Measurements from ENCODE around the gene BTAF1. TPM values are rescaled to one million over a fixed set of nuclear protein-coding genes. Genes with fewer than 3 reads are reported as not detected.
"Not testable (repeated sequence)": the region's sequence is repeated elsewhere in the genome, so short reads cannot be mapped to it uniquely, and the experiment has no call there.

Gene BTAF1
- total RNA-seq, 1 experiment from 2014 or later = 33.8 TPM

- ATAC-seq (no peak), DNase-seq (ENCODE audit: low read depth, low spot score) (no peak)
- in situ Hi-C loops (cut with HindIII; ENCODE audit: low pct_unique_long_range_greater_than_20kb, low sequenced_read_pairs) = no loop called here
- intact Hi-C loops (cut with micrococcal nuclease; ENCODE audit: unreplicated experiment) = no loop called here
- Histone ChIP-seq H3K4me3 (ENCODE audit: low read depth in 2 of 2, low read length in 2 of 2) (no peak overlapping the region), H3K9me3 (ENCODE audit: control insufficient read depth, insufficient read depth, low read depth, low read length) (no peaks in the 10 kb centered on the region), H3K4me1 (ENCODE audit: control insufficient read depth, insufficient read depth, low read length) (peaks cover 3% of the 10 kb centered on the region; the same call in 1 of the 2 replicates), H3K27me3 (ENCODE audit: control insufficient read depth, insufficient read depth, low read length) (no peaks in the 10 kb centered on the region), H3K36me3 (ENCODE audit: control insufficient read depth, insufficient read depth, low read length) (peaks cover 9% of the 10 kb centered on the region; the same call in 1 of the 2 replicates), H3K27ac (ENCODE audit: low read length) (no peak overlapping the region)
- BruUV-seq (replicated peaks) = no TSS peak
- TF ChIP-seq TCF7L2 (IDR thresholded peaks at IDR 0.05; ENCODE audit: low read depth, low read length) (no peak), SIN3A (IDR thresholded peaks at IDR 0.05; ENCODE audit: borderline replicate concordance, insufficient read depth, low read depth, low read length) (no peak), POLR2AphosphoS5 (IDR thresholded peaks at IDR 0.05; ENCODE audit: low read depth, low read length) (no peak)
- ChIA-PET CTCF (no interaction called here), POLR2A (no interaction called here)
Measured at GRCh38 chr10:92014620-92015019, 91.0 kb downstream of the BTAF1 start.

- no peak for ATAC-seq
- H3K36me3 ChIP-seq (ENCODE audit: control insufficient read depth, insufficient read depth, low read length) = peaks cover 45% of the 10 kb centered on the region
- H3K9me3 ChIP-seq (ENCODE audit: control insufficient read depth, insufficient read depth, low read depth, low read length) = no peaks in the 10 kb centered on the region
- TF ChIP-seq TCF7L2 (IDR thresholded peaks at IDR 0.05; ENCODE audit: low read depth, low read length) = no peak
- CTCF ChIA-PET = no interaction called here
- POLR2A ChIA-PET = no interaction called here
- no peak for DNase-seq (ENCODE audit: low read depth, low spot score)
- no peaks in the 10 kb centered on the region for H3K27me3 ChIP-seq (ENCODE audit: control insufficient read depth, insufficient read depth, low read length)
- no peaks in the 10 kb centered on the region for H3K4me1 ChIP-seq (ENCODE audit: control insufficient read depth, insufficient read depth, low read length)
- no TSS peak for BruUV-seq (replicated peaks)
- no peak overlapping the region for H3K4me3 ChIP-seq (ENCODE audit: low read depth in 2 of 2, low read length in 2 of 2)
- intact Hi-C loops (cut with micrococcal nuclease; ENCODE audit: unreplicated experiment) = no loop called here
- no peak overlapping the region for H3K27ac ChIP-seq (ENCODE audit: low read length)
- in situ Hi-C loops (cut with HindIII; ENCODE audit: low pct_unique_long_range_greater_than_20kb, low sequenced_read_pairs) = no loop called here
Measured at GRCh38 chr10:92024700-92025099, 101.1 kb downstream of the BTAF1 start.

GRCh38 chr10:92025340-92025739 is 101.8 kb downstream of the BTAF1 start:
- H3K27ac ChIP-seq (ENCODE audit: low read length); BruUV-seq (replicated peaks); ATAC-seq; H3K4me1 ChIP-seq (ENCODE audit: control insufficient read depth, insufficient read depth, low read length); DNase-seq (ENCODE audit: low read depth, low spot score); POLR2A ChIA-PET; H3K9me3 ChIP-seq (ENCODE audit: control insufficient read depth, insufficient read depth, low read depth, low read length); intact Hi-C loops (cut with micrococcal nuclease; ENCODE audit: unreplicated experiment); H3K4me3 ChIP-seq (ENCODE audit: low read depth in 2 of 2, low read length in 2 of 2); CTCF ChIA-PET; H3K27me3 ChIP-seq (ENCODE audit: control insufficient read depth, insufficient read depth, low read length); in situ Hi-C loops (cut with HindIII; ENCODE audit: low pct_unique_long_range_greater_than_20kb, low sequenced_read_pairs): not testable (repeated sequence)
- H3K36me3 ChIP-seq (ENCODE audit: control insufficient read depth, insufficient read depth, low read length) = peaks cover 47% of the 10 kb centered on the region

DNA sequence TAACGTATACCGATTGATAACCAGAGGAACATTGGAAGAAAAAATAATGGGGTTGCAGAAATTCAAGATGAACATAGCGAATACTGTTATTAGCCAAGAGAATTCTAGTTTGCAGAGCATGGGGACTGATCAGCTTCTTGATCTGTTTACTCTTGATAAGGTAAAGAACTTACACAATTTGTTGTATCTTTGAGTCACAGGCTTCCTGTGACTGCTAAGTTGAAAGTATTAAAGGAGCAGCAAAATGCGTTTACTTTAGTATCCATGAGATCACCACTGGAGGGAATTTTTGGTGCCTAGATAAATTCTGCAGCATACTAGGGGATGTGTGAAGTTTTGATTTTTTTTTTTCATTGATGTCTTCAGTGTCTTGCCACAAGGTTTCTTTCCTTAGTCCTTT is 103.6 kb downstream of the BTAF1 start:
- Histone ChIP-seq H3K27ac (ENCODE audit: low read length) (no peak overlapping the region), H3K4me3 (ENCODE audit: low read depth in 2 of 2, low read length in 2 of 2) (no peak overlapping the region), H3K9me3 (ENCODE audit: control insufficient read depth, insufficient read depth, low read depth, low read length) (no peaks in the 10 kb centered on the region), H3K36me3 (ENCODE audit: control insufficient read depth, insufficient read depth, low read length) (peaks cover 50% of the 10 kb centered on the region), H3K27me3 (ENCODE audit: control insufficient read depth, insufficient read depth, low read length) (no peaks in the 10 kb centered on the region), H3K4me1 (ENCODE audit: control insufficient read depth, insufficient read depth, low read length) (no peaks in the 10 kb centered on the region)
- no TSS peak for BruUV-seq (replicated peaks)
- TF ChIP-seq POLR2AphosphoS5 (IDR thresholded peaks at IDR 0.05; ENCODE audit: low read depth, low read length) (no peak), SIN3A (IDR thresholded peaks at IDR 0.05; ENCODE audit: borderline replicate concordance, insufficient read depth, low read depth, low read length) (no peak), CTCF (IDR thresholded peaks at IDR 0.05) (no peak), TCF7L2 (IDR thresholded peaks at IDR 0.05; ENCODE audit: low read depth, low read length) (no peak)
- TF ChIP-seq, protein P1, sequence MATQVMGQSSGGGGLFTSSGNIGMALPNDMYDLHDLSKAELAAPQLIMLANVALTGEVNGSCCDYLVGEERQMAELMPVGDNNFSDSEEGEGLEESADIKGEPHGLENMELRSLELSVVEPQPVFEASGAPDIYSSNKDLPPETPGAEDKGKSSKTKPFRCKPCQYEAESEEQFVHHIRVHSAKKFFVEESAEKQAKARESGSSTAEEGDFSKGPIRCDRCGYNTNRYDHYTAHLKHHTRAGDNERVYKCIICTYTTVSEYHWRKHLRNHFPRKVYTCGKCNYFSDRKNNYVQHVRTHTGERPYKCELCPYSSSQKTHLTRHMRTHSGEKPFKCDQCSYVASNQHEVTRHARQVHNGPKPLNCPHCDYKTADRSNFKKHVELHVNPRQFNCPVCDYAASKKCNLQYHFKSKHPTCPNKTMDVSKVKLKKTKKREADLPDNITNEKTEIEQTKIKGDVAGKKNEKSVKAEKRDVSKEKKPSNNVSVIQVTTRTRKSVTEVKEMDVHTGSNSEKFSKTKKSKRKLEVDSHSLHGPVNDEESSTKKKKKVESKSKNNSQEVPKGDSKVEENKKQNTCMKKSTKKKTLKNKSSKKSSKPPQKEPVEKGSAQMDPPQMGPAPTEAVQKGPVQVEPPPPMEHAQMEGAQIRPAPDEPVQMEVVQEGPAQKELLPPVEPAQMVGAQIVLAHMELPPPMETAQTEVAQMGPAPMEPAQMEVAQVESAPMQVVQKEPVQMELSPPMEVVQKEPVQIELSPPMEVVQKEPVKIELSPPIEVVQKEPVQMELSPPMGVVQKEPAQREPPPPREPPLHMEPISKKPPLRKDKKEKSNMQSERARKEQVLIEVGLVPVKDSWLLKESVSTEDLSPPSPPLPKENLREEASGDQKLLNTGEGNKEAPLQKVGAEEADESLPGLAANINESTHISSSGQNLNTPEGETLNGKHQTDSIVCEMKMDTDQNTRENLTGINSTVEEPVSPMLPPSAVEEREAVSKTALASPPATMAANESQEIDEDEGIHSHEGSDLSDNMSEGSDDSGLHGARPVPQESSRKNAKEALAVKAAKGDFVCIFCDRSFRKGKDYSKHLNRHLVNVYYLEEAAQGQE (IDR thresholded peaks at IDR 0.05; ENCODE audit: insufficient read depth in 1 of 2, low read depth in 2 of 2, low read length in 1 of 2) = no peak
- POLR2A ChIA-PET = no interaction called here
- DNase-seq (ENCODE audit: low read depth, low spot score) (no peak), ATAC-seq (no peak)
- CTCF ChIA-PET = no interaction called here
- in situ Hi-C loops (cut with HindIII; ENCODE audit: low pct_unique_long_range_greater_than_20kb, low sequenced_read_pairs) = no loop called here
- intact Hi-C loops (cut with micrococcal nuclease; ENCODE audit: unreplicated experiment) = no loop called here

Data from Panc1 (cell line).